Measurements from ENCODE around the gene TAF4. TPM values are rescaled to one million over a fixed set of nuclear protein-coding genes. Genes with fewer than 3 reads are reported as not detected.

Gene TAF4
- total and polyA plus RNA-seq, 2 donors (not counting 1 experiment from before 2014, with no cell fraction given): 2.6 to 3.0 TPM

DNA sequence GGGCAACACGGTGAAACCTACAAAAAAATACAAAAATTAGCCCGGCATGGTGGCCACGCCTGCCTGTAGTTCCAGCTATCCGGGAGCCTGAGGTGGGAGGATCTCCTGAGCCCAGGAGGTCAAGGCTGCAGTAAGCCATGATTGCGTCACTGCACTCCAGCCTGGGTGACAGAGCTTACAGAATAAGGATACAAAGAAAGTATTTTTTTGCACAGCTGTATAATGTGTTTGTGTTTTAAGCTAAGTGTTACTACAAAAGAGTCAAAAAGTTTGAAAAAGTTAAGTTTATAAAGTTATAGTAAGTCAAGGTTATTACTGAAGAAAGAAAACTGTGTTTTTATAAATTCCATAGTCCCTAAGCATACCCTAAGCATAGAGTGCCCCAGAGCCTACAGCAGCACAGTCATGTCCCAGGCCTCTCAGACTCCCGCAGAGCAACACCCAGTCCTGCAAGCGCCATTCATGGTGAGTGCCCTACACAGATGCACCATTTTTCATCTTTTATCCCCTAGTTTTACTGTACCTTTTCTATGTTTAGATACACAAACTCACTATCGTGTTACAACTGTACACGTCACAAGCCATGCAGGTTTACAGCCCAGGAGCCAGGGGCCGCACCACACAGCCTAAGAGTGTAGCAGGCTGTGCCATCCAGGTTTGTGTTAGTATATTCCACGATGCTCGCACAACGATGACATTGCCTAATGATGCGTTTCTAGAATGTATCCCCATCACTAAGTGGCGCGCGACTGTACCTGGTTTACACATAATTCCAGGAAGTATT is 22.4 kb downstream of the TAF4 start:
- H3K27ac ChIP-seq (ENCODE audit: insufficient read depth, low read length): no peak overlapping the region
- no peaks in the 10 kb centered on the region for H3K36me3 ChIP-seq (ENCODE audit: control insufficient read depth, insufficient read depth, low read length)
- no peaks in the 10 kb centered on the region for H4K20me1 ChIP-seq (ENCODE audit: control insufficient read depth, extremely low read depth, insufficient read depth, low read length)
- H3K9me3 ChIP-seq (ENCODE audit: control insufficient read depth, insufficient read depth, low read depth, low read length): no peaks in the 10 kb centered on the region
- no peak overlapping the region for H2AFZ ChIP-seq (ENCODE audit: low read length)
- H3K9ac ChIP-seq (ENCODE audit: insufficient read depth, low read length): no peak overlapping the region
- H3K79me2 ChIP-seq (ENCODE audit: control insufficient read depth, insufficient read depth, low read length): peaks cover 10% of the 10 kb centered on the region
- H3K27me3 ChIP-seq (ENCODE audit: control insufficient read depth, insufficient read depth, low read length): no peaks in the 10 kb centered on the region
- TF ChIP-seq, protein P1, sequence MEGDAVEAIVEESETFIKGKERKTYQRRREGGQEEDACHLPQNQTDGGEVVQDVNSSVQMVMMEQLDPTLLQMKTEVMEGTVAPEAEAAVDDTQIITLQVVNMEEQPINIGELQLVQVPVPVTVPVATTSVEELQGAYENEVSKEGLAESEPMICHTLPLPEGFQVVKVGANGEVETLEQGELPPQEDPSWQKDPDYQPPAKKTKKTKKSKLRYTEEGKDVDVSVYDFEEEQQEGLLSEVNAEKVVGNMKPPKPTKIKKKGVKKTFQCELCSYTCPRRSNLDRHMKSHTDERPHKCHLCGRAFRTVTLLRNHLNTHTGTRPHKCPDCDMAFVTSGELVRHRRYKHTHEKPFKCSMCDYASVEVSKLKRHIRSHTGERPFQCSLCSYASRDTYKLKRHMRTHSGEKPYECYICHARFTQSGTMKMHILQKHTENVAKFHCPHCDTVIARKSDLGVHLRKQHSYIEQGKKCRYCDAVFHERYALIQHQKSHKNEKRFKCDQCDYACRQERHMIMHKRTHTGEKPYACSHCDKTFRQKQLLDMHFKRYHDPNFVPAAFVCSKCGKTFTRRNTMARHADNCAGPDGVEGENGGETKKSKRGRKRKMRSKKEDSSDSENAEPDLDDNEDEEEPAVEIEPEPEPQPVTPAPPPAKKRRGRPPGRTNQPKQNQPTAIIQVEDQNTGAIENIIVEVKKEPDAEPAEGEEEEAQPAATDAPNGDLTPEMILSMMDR (conservative IDR thresholded peaks at IDR 0.05 in 1 of 2, IDR thresholded peaks at IDR 0.05 in 1 of 2; ENCODE audit: low read depth in 1 of 2, low read length in 2 of 2): no peak
- no peak for TF ChIP-seq EZH2 (IDR thresholded peaks at IDR 0.05; ENCODE audit: low read length, missing control alignments)
- no peak overlapping the region for H3K4me2 ChIP-seq (ENCODE audit: extremely low read depth, insufficient read depth, low read length)
- DNase-seq (ENCODE audit: low read depth in 2 of 2): peak in 1 of 2 donors; percentile 37
- H3K4me3 ChIP-seq (replicated peaks in 1 of 4; ENCODE audit: control extremely low read depth in 1 of 4, insufficient read depth in 1 of 4, low read depth in 3 of 4, low read length in 4 of 4): no peak overlapping the region
- peaks cover 2% of the 10 kb centered on the region for H3K4me1 ChIP-seq (ENCODE audit: control insufficient read depth, extremely low read depth, insufficient read depth, low read length)

DNA sequence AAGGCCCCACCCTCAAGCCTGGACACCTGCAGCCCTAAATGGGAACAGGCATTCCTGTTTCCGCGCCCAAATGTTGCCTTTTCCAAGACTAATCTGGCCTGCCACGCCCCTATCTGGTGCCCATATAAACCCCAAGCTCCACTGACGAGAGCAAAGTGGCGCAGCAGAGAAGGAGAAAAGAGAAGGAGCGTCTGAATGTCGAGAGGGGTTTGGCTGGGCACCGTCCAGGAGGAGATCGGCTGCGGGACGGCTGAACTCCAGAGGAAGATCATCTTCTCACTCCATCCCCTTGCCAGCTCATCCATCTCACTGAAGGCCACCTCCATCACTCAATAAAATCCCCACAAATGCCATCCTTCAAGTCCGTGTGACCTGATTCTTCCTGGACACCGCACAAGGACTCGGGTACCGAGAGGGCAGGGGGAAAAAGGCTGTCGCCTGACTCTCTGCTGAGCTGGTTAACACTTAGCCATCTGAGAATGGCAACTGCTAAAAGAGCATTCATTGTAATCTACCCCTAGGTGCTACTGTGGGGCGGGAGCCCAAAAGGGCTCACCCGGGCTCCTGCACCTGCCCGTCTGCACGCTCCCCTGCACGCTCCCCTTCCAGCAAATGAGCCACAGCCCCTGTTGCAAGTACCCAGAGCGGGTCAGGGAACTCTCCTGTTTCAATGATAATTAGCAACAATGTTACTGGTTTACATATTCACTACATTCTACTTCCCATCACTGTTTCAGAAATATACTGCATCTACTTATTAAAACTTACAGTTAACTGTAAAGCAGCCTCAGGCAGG is 23.5 kb downstream of the TAF4 start:
- TF ChIP-seq, protein P1 (conservative IDR thresholded peaks at IDR 0.05 in 1 of 2, IDR thresholded peaks at IDR 0.05 in 1 of 2; ENCODE audit: low read depth in 1 of 2, low read length in 2 of 2): no peak
- no peak for TF ChIP-seq EZH2 (IDR thresholded peaks at IDR 0.05; ENCODE audit: low read length, missing control alignments)
- H3K9ac ChIP-seq (ENCODE audit: insufficient read depth, low read length): no peak overlapping the region
- no peaks in the 10 kb centered on the region for H4K20me1 ChIP-seq (ENCODE audit: control insufficient read depth, extremely low read depth, insufficient read depth, low read length)
- no peaks in the 10 kb centered on the region for H3K36me3 ChIP-seq (ENCODE audit: control insufficient read depth, insufficient read depth, low read length)
- H3K27me3 ChIP-seq (ENCODE audit: control insufficient read depth, insufficient read depth, low read length): no peaks in the 10 kb centered on the region
- no peak overlapping the region for H2AFZ ChIP-seq (ENCODE audit: low read length)
- peaks cover 12% of the 10 kb centered on the region for H3K79me2 ChIP-seq (ENCODE audit: control insufficient read depth, insufficient read depth, low read length)
- no peak overlapping the region for H3K4me3 ChIP-seq (replicated peaks in 1 of 4; ENCODE audit: control extremely low read depth in 1 of 4, insufficient read depth in 1 of 4, low read depth in 3 of 4, low read length in 4 of 4)
- no peak overlapping the region for H3K4me2 ChIP-seq (ENCODE audit: extremely low read depth, insufficient read depth, low read length)
- no peaks in the 10 kb centered on the region for H3K9me3 ChIP-seq (ENCODE audit: control insufficient read depth, insufficient read depth, low read depth, low read length)
- peaks cover 2% of the 10 kb centered on the region for H3K4me1 ChIP-seq (ENCODE audit: control insufficient read depth, extremely low read depth, insufficient read depth, low read length)
- H3K27ac ChIP-seq (ENCODE audit: insufficient read depth, low read length): no peak overlapping the region
- DNase-seq (ENCODE audit: low read depth in 2 of 2): no peak

DNA sequence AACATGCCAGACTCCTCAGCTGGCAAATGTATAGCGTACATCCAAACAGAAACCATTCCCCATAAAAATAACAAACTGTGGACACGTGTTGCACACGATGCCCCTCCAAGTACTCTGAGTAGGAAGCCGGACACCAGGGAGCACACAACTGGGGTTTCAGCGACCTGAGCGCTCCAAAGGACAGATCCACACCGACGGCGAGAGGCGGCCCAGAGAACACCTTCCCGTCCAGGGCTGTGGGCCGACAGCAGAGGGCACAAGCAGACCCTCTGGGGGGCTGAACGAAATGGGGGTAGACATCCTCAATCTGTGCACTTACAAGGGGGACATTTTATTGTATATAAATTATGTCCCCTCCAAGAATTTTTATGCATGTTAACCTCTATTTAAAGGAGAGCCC is 24.7 kb downstream of the TAF4 start:
- H3K79me2 ChIP-seq (ENCODE audit: control insufficient read depth, insufficient read depth, low read length): peaks cover 12% of the 10 kb centered on the region
- no peak overlapping the region for H2AFZ ChIP-seq (ENCODE audit: low read length)
- no peak overlapping the region for H3K27ac ChIP-seq (ENCODE audit: insufficient read depth, low read length)
- no peak for DNase-seq (ENCODE audit: low read depth in 2 of 2)
- H3K9me3 ChIP-seq (ENCODE audit: control insufficient read depth, insufficient read depth, low read depth, low read length): no peaks in the 10 kb centered on the region
- no peaks in the 10 kb centered on the region for H3K27me3 ChIP-seq (ENCODE audit: control insufficient read depth, insufficient read depth, low read length)
- no peaks in the 10 kb centered on the region for H3K36me3 ChIP-seq (ENCODE audit: control insufficient read depth, insufficient read depth, low read length)
- no peak overlapping the region for H3K9ac ChIP-seq (ENCODE audit: insufficient read depth, low read length)
- H3K4me1 ChIP-seq (ENCODE audit: control insufficient read depth, extremely low read depth, insufficient read depth, low read length): peaks cover 2% of the 10 kb centered on the region
- no peak overlapping the region for H3K4me2 ChIP-seq (ENCODE audit: extremely low read depth, insufficient read depth, low read length)
- no peak for TF ChIP-seq EZH2 (IDR thresholded peaks at IDR 0.05; ENCODE audit: low read length, missing control alignments)
- TF ChIP-seq, protein P1 (conservative IDR thresholded peaks at IDR 0.05 in 1 of 2, IDR thresholded peaks at IDR 0.05 in 1 of 2; ENCODE audit: low read depth in 1 of 2, low read length in 2 of 2): no peak
- H3K4me3 ChIP-seq (replicated peaks in 1 of 4; ENCODE audit: control extremely low read depth in 1 of 4, insufficient read depth in 1 of 4, low read depth in 3 of 4, low read length in 4 of 4): no peak overlapping the region
- no peaks in the 10 kb centered on the region for H4K20me1 ChIP-seq (ENCODE audit: control insufficient read depth, extremely low read depth, insufficient read depth, low read length)

All from fibroblast of lung (primary cell).